Endothelial cell of umbilical vein (primary cell): ENCODE measurements around the gene G0S2.

Experiments
- CTCF ChIP-seq, 2 donors: IDR thresholded peaks; 1 replicate in 1 of 2; 2 replicates in 1 of 2; pipeline ENCODE4 v1.5.1; 2011; ENCODE audit warnings: low read length in 2 of 2, mild to moderate bottlenecking in 2 of 2, moderate library complexity in 2 of 2, control low read depth in 1 of 2, inconsistent platforms in 1 of 2, low read depth in 1 of 2; ENCODE audit not compliant: insufficient read depth in 1 of 2; ENCODE audit errors: extremely low read depth in 1 of 2
- GATA2 ChIP-seq: IDR thresholded peaks from 2 replicates; pipeline ENCODE4 v1.7.0; 2011; ENCODE audit warnings: low read depth, mild to moderate bottlenecking, moderate library complexity, mixed read lengths, low read length; ENCODE audit not compliant: insufficient read length, insufficient read depth
- POLR2A ChIP-seq: IDR thresholded peaks from 2 replicates; pipeline ENCODE4 v1.6.1; 2012; ENCODE audit warnings: low read depth, mild to moderate bottlenecking, control low read depth, low read length
- POLR2AphosphoS5 ChIP-seq: IDR thresholded peaks from 2 replicates; pipeline ENCODE4 v1.6.1; 2012; ENCODE audit warnings: low read depth, mild to moderate bottlenecking, control low read depth, low read length, moderate library complexity; ENCODE audit not compliant: insufficient read depth

DNA sequence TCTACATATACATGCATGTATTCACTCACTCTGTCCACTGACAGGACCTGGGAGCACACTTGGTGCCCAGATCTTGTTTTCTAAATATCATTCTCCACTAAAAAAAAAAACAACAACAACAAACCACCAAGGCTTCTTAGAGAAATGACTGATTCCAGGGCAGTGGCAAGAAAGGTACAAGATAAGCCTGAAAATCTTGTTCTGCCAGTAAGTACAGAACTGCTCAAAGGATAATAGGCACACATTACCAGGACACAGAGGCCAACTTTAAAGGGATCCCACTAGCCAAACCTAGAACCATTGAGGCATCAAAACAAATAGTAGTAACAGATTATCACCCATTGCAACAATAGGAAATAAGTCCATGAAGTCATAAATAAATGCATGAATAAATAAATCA lies 40.1 kb downstream of the G0S2 start:
- no peak for TF ChIP-seq CTCF (IDR thresholded peaks at IDR 0.05; ENCODE audit: extremely low read depth in 1 of 2, insufficient read depth in 1 of 2, low read depth in 1 of 2, low read length in 2 of 2)
- TF ChIP-seq GATA2: no peak
- no peak for TF ChIP-seq POLR2AphosphoS5
- no peak for TF ChIP-seq POLR2A
